HG02759 (cell line): Measurements from ENCODE around the gene LMOD1.
"Not testable (repeated sequence)": the region's sequence is repeated elsewhere in the genome, so short reads cannot be mapped to it uniquely, and the experiment has no call there.

Experiments
- ATAC-seq: cut with Tn5 transposase; IDR thresholded peaks from one replicate; pipeline ENCODE4 v1.9.1; 2021; ENCODE audit warnings: mild to moderate bottlenecking, moderate library complexity; ENCODE audit not compliant: unreplicated experiment

The LMOD1 gene

DNA sequence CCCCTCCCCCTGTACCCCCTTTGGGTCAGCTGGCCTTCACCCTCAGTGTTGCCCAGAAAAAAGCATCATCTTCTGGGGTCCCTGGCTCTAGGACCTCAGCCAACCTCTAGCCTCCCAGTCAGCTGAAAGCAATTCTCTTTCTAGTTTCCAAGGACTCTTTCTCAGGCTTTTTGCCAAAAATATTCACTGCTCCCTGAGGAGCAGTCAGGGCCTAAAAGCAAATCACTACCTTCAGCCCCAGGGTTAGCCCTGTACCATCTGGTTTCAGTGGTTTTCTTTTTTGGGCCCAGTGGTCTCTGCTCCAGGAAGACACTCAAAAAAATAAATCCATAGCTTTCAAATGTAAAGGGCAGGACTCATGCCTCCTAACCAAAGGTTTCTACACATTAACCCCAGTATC is 3.1 kb upstream of the LMOD1 start:
- no peak for ATAC-seq

DNA sequence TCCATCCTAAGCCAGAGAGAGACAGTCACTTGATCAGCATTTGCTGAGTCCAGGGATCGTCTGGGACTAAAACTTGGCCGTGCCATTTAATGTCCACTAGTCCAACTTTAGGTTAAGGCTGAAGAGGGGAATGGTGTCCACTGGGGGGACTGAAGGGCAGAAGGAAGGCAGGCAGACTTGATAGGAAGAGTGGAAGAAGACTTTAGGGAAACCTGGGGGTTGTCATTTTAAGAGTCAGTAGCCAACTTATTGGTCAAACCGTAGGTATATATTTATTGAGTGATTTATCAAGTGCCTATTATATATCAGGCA is 1.3 kb upstream of the LMOD1 start:
- ATAC-seq: no peak

DNA sequence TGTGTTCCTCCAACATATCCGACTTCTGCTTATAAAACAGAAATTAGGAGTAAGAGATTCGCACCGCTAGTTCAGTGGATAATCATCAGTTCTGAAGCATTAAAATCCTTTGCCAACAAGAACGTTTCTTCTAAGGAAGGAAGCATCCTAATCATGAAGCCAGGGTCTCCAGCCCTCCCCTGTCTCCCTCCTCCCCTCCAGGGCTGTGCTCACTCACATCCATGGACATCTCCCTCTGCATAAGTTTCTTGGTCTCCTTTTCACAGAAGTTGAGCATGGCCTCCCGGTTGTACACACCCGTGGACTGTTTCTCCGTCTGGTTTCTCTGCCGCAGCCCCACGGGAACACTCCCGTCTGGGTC is 505 bp downstream of the LMOD1 start:
- ATAC-seq: no peak

DNA sequence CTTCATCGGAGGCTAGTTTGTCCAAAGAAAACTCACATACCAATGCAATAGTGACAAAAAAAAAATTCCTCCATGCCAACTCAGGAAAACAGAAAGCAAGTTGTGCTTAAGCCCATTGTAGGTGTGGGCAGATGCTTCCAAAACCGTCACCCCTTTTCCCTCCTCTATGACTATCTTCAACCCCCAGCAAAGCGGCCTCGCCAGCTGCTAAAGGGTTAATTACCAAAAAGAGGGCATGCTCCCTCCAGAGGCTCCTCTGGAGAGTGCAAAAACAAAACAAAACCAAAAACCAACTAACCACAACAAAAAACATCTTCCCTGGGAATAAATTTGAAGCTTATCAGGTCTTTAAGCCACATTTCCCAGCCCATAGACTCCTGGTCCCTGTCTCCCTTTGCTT is 1.2 kb downstream of the LMOD1 start:
- ATAC-seq: no peak

DNA sequence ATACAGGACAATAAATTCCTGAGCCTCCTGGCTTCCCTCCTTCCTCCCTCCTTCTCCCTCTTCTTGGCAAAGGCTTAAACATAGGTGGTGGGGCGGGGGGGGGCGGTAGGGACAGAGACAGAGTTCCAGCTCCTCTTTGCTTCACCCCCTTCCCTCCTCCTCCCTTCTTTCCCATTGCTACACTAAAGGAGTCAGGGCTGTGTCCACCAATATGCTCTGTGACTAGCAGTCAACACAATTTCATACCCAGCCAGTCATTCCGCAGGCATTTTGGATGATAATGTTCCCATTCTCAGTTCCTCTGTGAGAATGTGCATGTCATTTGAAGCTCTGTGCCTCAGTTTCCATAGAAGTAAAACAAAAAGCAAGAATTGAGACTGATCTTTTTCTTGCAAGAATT is 1.7 kb downstream of the LMOD1 start:
- no peak for ATAC-seq

DNA sequence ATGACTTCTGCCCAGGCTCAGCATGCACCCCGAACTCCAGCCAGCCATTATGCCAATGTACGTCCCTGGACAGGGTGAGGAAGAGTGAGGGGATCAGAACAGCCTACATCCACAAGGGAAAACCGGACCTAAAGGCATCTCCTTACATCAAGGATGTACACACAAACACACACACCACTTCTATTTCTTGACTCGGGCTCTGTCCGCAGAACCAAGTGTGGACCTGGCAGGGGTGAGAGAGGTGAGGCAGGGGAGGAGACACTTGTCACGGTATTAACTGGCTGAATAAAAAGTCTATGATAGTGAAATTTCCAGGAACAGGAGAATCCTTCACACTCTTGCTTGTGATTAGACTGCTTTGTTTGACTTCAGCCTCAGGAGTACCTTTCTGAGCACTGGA is 2.3 kb downstream of the LMOD1 start:
- ATAC-seq: no peak

DNA sequence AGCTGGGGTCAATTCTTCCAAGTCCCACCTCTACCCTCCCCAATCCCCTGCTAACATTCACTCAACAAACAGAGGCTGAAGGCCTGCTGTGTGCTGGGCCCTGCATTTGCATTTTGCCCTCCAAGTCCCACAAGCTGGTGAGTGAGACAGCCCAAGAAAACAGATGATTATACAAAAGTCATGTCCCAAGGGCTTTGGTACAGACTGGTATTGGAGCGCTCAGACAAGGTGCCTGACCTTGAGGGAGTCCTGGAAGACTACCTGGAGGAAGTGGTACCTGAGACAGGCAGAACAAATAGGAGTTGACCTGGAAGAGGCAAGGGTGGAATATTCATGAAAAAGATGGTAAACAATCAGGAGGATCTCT is 4.2 kb downstream of the LMOD1 start:
- no peak for ATAC-seq

DNA sequence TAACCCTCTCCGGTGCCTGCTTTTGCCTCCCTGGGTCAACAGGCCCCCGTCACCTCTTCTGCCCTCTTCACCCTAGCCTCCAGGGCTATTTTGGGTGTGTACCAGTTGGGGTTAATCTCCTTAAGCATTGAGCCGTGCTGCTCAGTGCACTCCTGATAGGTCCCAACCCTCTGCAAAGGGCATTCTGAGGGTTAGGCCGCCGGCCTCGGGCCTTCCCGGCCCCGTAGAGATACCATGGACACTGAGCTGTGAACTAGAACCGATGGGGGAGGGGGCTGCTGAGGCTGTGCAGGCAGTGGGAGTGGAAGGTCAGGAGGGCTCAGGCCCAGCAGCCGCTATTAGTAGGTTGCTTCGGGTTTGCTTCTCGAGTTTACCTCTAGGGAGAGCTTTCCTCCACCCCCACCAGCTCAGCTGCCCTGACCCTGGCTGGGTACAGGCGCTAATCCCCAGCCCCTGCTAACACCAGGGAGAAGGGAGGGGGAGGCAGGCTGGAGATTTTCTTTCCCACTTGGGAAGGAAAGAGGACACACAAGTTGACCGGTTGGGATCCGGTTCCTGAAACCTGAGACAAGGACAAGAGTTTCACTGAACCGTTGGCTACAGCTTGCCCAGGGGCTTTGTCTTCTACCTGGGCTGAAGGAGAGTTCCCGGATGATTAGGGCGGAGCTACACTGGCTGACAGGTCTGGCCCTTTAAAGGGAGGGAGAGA is 4.8 kb downstream of the LMOD1 start:
- ATAC-seq: no peak

DNA sequence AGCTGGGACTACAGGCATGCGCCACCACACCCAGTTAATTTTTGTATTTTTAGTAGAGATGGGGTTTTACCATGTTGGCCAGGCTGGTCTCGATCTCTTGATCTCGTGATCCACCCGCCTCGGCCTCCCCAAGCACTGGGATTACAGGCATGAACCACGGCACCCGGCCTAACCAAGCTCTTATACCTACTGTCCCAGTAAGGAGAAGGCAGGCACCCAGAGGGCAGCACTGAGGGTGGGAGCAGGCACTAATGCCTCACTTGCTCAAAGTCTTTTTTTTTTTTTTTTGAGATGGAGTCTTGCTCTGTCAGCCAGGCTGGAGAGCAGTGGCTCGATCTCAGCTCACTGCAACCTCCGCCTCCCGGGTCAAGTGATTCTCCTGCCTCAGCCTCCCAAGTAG is 6.0 kb downstream of the LMOD1 start:
- not testable (repeated sequence) for ATAC-seq

DNA sequence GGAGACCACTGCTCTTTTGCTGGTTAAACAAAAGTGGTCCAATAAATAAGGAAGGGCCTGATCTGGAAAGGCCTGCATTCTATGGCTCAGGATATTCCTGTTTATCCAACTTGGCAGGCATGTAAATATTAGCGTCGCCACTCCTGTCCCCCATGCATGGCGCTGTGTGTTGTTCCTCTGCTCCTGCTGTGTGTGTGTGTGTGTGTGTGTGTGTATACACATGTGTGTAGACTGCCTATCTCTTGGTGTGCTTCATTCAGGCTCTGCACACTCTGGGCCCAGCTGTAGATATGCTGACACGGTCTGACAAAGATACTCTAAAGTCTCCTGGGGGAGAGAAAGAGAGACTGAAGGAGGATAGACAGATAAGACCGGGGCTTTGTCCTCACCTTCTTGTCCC is 6.8 kb downstream of the LMOD1 start:
- ATAC-seq: no peak

DNA sequence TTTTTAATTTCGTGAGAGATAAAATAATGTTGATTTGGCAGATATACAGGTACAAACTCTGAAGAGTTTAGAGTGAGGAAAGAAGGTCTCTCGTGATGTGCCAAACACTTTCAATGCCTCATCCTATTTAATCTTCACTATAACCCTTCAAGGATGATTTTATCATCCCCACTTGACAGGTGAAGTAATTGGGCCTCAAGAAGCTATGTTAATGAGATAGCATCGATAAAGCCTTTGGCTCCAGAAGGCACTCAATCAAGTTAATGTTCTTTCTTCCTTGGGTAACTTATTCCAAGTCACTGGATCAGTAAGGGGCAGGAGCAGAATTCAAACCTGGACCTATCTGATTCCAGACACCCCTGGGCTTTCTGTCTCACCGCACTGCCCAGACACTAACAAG is 7.2 kb downstream of the LMOD1 start:
- ATAC-seq: no peak

DNA sequence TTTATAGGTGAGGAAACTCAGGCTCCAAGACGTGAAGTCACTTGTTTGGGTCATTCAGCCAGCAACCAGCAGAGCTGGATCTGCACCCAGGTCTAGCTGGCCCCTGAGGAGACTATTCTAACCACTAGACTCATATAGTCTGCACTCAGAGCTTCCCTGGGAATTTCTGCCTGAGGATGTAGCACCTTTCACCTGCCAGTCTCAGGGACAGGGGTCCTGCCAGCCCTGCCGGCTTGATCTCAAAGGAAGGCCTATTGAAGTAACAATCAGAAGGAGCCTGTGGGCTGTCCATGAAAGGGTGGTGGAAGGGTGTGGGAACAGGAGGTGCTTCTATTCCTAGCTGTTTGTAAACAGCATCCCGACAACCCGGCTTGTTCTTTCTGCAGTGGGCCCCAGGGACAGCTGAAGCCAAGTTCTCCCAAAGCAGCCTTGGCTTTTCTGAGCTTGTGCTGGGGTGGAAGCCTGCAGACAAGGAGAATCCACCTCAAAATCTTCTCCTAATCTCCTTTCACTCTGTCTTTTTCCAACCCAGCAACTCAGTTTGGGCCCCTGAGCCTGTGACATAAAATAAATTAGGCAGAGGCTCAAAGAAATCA is 7.8 kb downstream of the LMOD1 start:
- ATAC-seq: no peak

DNA sequence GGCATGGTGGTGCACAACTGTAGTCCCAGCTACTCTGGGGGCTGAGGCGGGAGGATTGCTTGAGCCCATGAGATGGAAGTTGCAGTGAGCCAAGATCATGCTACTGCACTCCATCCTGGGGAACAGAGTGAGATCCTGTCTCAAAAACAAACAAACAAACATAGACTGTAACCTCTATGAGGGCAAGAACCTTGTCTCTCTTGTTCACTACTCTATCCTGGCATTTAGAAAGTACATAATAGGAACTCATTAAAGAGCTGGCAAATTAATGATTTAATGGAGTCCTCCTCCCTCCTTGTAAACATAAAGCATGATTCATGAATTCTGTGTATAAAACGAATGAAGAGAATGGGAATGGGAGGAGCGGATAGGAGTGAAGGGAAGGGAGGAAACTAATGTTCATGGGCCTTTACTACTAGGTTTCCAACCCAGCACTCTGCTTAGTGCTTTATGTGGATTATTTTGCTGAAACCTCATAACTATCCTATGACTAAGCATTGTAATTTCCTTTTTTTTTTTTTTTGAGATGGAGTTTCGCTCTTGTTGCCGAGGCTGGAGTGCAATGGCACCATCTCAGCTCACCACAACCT is 8.6 kb downstream of the LMOD1 start:
- ATAC-seq: no peak

DNA sequence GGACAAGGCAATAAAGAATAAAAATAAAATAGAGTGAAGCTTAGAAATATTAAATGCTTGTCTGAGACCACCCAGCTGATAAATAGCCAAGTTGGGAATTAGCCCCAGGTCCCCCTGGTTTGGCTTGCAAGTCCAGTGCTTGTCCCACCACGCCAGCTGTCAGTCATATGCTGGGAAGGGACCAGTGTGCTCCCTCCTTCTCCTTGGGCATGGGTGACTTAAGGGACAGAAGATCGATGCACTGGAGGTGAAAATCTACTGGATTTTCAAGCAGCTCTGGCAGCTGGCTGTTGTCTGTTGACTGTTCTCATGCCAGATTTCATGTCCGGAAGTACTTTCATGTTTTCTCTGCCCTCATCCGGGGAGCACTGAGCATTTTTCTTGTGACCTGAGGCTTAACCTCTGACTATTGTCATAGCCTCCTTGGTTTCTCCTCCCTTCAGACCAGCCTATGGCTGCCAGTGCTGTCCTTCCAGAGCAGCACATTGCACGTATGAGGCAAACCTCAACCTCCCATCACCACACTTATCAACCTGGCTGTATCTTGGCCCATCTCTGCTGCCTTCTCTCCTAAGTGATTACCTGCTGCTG is 12.4 kb downstream of the LMOD1 start:
- ATAC-seq: no peak

DNA sequence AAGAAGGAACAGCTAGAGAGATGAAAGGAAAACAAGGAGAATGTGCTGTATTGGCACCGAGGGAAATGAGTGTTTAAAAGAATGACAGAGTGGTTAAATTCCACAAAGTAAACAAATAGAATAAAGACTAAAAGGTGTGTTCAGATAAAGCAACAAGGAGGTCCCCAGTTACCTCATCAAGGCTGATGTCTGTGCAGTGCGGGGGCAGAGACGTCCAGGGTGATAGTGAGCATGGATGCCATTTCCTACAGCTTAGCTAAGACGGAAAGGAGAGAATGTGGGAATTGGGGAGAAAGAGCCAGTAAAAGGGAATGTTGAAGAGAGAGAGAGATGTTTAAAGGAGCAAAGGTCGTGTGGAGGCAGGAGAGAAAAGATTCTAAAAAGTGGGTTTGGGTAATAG is 15.5 kb downstream of the LMOD1 start:
- no peak for ATAC-seq

DNA sequence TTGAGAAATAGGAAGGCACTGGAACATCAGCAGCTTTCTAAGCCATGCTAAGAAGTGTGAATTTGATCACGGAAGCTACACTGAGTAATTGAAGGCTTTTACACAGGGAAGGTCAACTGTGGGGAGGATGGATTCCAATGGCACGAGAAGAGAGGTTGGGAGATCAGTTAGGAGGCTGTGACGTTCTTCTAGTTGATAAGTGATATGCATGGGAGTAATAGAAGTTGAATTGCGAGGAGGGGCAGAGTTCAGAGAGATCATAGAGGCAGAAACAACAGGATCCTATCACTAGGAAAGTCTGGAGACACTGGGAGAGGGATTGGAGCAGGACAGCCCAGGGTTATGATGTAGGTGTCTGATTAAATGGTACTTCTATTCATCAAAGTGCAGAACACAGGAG is 16.2 kb downstream of the LMOD1 start:
- ATAC-seq: no peak

DNA sequence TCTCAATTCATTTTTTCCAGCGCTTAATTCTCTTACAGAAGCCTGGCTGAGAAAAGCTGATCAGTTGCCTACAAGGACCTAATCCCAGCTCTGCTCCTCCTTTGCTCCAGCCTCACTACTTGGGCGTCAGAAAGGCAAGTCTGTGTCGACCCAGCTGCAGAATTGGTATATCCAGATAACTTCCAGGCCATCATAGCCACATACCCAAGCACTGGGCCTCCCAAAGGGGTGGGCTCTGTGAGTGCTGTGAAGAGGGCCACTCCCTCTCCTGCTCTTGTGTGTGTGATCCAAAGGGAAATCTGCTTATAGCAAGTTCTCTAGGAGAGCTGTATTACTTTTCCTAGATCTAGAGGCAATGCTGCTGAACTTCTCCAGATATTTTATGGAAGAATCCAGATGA is 18.1 kb downstream of the LMOD1 start:
- ATAC-seq: no peak

DNA sequence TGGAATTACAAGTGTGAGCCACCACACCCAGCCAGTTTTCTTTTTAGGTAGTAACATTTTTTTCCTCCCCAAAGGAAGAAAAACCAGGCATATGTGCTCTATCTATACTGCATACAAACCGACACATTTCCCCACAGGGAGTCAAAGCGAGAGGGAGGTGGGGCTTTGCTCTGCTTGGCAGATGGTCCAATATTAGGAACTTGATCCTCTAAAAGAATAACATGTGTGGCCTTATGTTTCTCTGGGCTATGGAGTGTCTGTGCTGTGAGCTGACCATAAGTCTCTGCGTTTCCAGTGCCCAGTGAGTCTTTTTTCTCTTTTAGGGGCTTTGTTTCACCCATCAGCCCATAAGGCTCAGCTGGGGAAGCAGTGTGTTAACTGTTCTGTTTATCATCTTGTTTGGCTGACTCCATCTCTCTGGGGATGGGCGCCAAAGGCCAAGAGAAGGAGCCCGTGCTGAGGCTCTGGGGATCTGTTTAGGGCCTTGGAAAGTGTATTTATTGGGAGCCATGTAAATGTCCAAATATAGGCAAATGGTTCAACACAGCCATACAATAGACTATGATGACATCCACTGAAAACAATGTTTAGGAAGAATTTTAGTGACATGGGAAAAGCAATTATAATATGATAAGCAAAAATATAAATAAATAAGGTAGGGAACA is 20.2 kb downstream of the LMOD1 start:
- no peak for ATAC-seq

DNA sequence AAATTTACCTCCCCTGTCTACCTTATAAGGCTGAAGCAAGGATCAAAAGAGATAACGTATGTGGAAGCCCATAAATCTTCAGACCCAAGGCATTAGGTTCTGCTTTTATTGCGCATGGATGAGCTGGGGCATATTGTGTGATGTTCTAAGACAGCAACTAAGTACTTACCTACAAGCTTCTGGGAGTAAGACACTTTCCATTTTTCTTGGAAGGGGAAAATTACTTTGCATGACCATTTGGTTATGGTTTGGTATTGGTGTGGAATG is 21.1 kb downstream of the LMOD1 start:
- no peak for ATAC-seq

DNA sequence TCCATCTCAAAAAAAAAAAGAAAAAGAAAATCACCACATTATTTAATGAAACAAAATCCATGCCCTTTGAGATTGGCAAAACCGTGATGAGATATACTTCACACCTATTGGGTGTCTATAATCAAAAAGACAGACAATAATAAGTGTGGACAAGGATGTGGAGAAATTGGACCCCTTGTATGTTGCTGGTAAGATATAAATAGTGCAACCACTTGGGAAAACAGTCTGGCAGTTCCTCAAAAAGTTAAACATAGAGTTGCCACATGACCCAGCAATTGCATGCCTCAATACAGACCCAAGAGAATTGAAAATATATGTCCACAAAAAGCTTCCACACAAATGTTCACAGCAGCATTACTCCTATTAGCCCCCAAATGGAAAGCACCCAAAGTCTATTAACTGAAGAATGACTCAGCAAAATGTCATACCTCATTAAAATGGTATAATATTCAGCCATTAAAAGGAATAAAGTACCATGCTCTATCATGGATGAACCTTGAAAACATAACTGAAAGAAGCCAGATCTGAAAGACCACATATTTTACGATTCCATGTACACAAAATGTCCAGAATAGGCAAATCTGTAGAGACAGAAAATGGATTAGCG is 24.3 kb downstream of the LMOD1 start:
- no peak for ATAC-seq

DNA sequence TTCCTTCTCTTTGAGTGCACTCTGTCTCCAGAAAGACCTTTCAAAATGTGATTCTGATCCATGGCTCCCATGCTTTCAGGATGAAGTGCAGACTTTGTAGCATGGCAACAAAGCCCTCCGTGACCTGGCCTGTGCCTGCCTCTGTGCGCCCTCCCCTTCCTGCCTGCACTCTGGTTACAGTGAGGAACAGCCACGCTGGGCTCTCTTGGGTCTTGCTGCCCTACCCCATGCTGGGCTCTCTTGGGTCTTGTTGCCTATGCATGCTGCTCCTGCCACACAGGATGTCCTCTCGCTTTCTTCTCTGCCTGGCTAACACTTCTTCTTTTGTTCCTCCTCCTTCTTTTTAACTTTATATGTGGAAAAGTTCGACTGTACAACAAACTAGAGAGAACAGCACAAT is 28.0 kb downstream of the LMOD1 start:
- no peak for ATAC-seq
